SK-N-SH (cell line): ENCODE data around the gene CPT1C. TPM values are rescaled to one million over a fixed set of nuclear protein-coding genes. Genes with fewer than 3 reads are reported as not detected.

Experiments used
- CTCF ChIA-PET: fragments of 300-600, 350-600 bp; formaldehyde crosslinking; extraction: SDS; loops from one replicate; lab custom pipeline; 2021; lab: Yijun Ruan, JAX
- POLR2A ChIA-PET: fragments of 350-600 bp; sonication (Branson Sonifier 250); formaldehyde crosslinking; extraction: SDS; loops from one replicate; lab custom pipeline; 2020; ENCODE audit warnings: antibody characterized with exemption, inconsistent platforms; lab: Yijun Ruan, JAX
- DNase-seq: peaks from one replicate; pipeline ENCODE4 v3.0.0; 2012
- H2AFZ ChIP-seq: fragments of 200-600 bp; sonication (generic); 2 replicates; pipeline ENCODE4 v1.8.1; 2016; ENCODE audit warnings: antibody characterized with exemption, mild to moderate bottlenecking, low read depth
- H3F3A ChIP-seq: fragments of 200-600 bp; sonication (generic); replicated peaks from 2 replicates; pipeline ENCODE3; 2016; ENCODE audit warnings: antibody characterized with exemption, mild to moderate bottlenecking; ENCODE audit not compliant: insufficient read depth
- H3K27ac ChIP-seq, 2 experiments: fragments of 200-500 bp in 1 of 2; fragments of 200-600 bp in 1 of 2; sonication (Bioruptor generic) in 1 of 2; sonication (generic), shearing (Covaris generic) in 1 of 2; 2 replicates each; pipeline versions ENCODE4 v1.5.1 to v1.6.1; 2014 to 2016; ENCODE audit warnings: low read depth in 2 of 2, inconsistent platforms in 1 of 2, low read length in 1 of 2, mild to moderate bottlenecking in 1 of 2, mixed read lengths in 1 of 2
- H3K27me3 ChIP-seq: fragments of 200-600 bp; sonication (generic), shearing (Covaris generic); 2 replicates; pipeline ENCODE4 v1.6.1; 2016; ENCODE audit warnings: mixed run types; ENCODE audit not compliant: insufficient read depth
- H3K36me3 ChIP-seq, 2 experiments: fragments of 200-500 bp in 1 of 2; fragments of 200-600 bp in 1 of 2; sonication (Bioruptor generic) in 1 of 2; sonication (generic) in 1 of 2; replicated peaks in 1 of 2; 2 replicates each; pipeline versions ENCODE3 to v1.5.1; 2014 to 2016; ENCODE audit warnings: low read length in 1 of 2, mild to moderate bottlenecking in 1 of 2; ENCODE audit not compliant: insufficient read depth in 2 of 2, control insufficient read depth in 1 of 2
- H3K4me1 ChIP-seq, 2 experiments: fragments of 200-500 bp in 1 of 2; fragments of 200-600 bp in 1 of 2; sonication (Bioruptor generic) in 1 of 2; sonication (generic), shearing (Covaris generic) in 1 of 2; 2 replicates each; pipeline versions ENCODE4 v1.5.1 to v1.6.1; 2014 to 2016; ENCODE audit warnings: low read depth in 1 of 2, low read length in 1 of 2, mixed run types in 1 of 2; ENCODE audit not compliant: insufficient read depth in 2 of 2, control insufficient read depth in 1 of 2
- H3K4me2 ChIP-seq: fragments of 200-600 bp; sonication (generic), shearing (Covaris generic); 2 replicates; pipeline ENCODE4 v1.6.1; 2017; ENCODE audit warnings: mixed run types
- H3K4me3 ChIP-seq, 2 experiments: fragments of 200-500 bp in 1 of 2; fragments of 200-600 bp in 1 of 2; sonication (Bioruptor generic) in 1 of 2; sonication (generic), shearing (Covaris generic) in 1 of 2; 2 replicates each; pipeline versions ENCODE4 v1.5.1 to v1.8.1; 2014 to 2016; ENCODE audit warnings: low read depth in 2 of 2, inconsistent platforms in 1 of 2, low read length in 1 of 2, mild to moderate bottlenecking in 1 of 2, mixed read lengths in 1 of 2, moderate library complexity in 1 of 2
- H3K79me2 ChIP-seq: fragments of 200-600 bp; sonication (generic); 2 replicates; pipeline ENCODE4 v1.8.1; 2017; ENCODE audit warnings: mild to moderate bottlenecking; ENCODE audit not compliant: insufficient read depth
- H3K9ac ChIP-seq: fragments of 200-600 bp; sonication (generic); 2 replicates; pipeline ENCODE4 v1.6.1; 2017; ENCODE audit warnings: mixed run types
- H3K9me2 ChIP-seq: fragments of 200-600 bp; sonication (generic); 2 replicates; pipeline ENCODE4 v1.6.1; 2017; ENCODE audit warnings: mixed run types
- H3K9me3 ChIP-seq: fragments of 200-600 bp; sonication (generic); 2 replicates; pipeline ENCODE4 v1.6.1; 2017; ENCODE audit warnings: mixed run types, mild to moderate bottlenecking, moderate library complexity
- H4K20me1 ChIP-seq: fragments of 200-600 bp; sonication (generic); 2 replicates; pipeline ENCODE4 v1.6.1; 2017; ENCODE audit warnings: mild to moderate bottlenecking, mixed run types; ENCODE audit not compliant: insufficient read depth
- CHD2 ChIP-seq: fragments of 150-350 bp; IDR thresholded peaks from 2 replicates; pipeline ENCODE4 v1.6.1; 2018; ENCODE audit warnings: low read length; ENCODE audit not compliant: partially characterized antibody
- ELF1 ChIP-seq: IDR thresholded peaks from 2 replicates; pipeline ENCODE4 v1.4.0; 2012
- EP300 ChIP-seq, 2 experiments: IDR thresholded peaks; 2 replicates each; pipeline versions ENCODE4 v1.4.0 to v1.6.1; 2012; ENCODE audit warnings: borderline replicate concordance in 1 of 2, low read depth in 1 of 2, low read length in 1 of 2
- EZH2phosphoT487 ChIP-seq: fragments of 200-600 bp; sonication (generic); IDR thresholded peaks from 2 replicates; pipeline ENCODE4 v1.6.1; 2017; ENCODE audit warnings: low read depth, mixed run types, mild to moderate bottlenecking, antibody characterized with exemption, moderate library complexity, borderline replicate concordance
- FOXJ3 ChIP-seq: sonication (generic); formaldehyde crosslinking; IDR thresholded peaks from 2 replicates; pipeline ENCODE4 v1.5.1; 2020; ENCODE audit warnings: mild to moderate bottlenecking, missing genetic modification reagents
- FOXM1 ChIP-seq: IDR thresholded peaks from 2 replicates; pipeline ENCODE4 v1.4.0; 2012; ENCODE audit warnings: low read depth, mild to moderate bottlenecking
- GABPA ChIP-seq: IDR thresholded peaks from 2 replicates; pipeline ENCODE4 v1.4.0; 2012; ENCODE audit warnings: low read depth, mild to moderate bottlenecking
- GATA2 ChIP-seq: sonication (generic); formaldehyde crosslinking; IDR thresholded peaks from 2 replicates; pipeline ENCODE4 v1.5.0; 2020; ENCODE audit warnings: mild to moderate bottlenecking, missing genetic modification reagents
- MXI1 ChIP-seq: IDR thresholded peaks from 2 replicates; pipeline ENCODE4 v1.6.1; 2012; ENCODE audit warnings: mild to moderate bottlenecking, low read depth, low read length, improper control_type of control experiment
- POLR2AphosphoS5 ChIP-seq: IDR thresholded peaks from 2 replicates; pipeline ENCODE4 v1.6.1; 2012; ENCODE audit warnings: low read depth, low read length
- RAD21 ChIP-seq: IDR thresholded peaks from 2 replicates; pipeline ENCODE4 v1.6.1; 2012; ENCODE audit warnings: mild to moderate bottlenecking, low read length
- RCOR1 ChIP-seq: fragments of 150-350 bp; IDR thresholded peaks from 2 replicates; pipeline ENCODE4 v1.6.1; 2017; ENCODE audit warnings: antibody characterized with exemption, low read length
- SIN3A ChIP-seq: IDR thresholded peaks from 2 replicates; pipeline ENCODE4 v1.6.1; 2012; ENCODE audit warnings: low read depth, mild to moderate bottlenecking, low read length, moderate library complexity, borderline replicate concordance
- TAF1 ChIP-seq: IDR thresholded peaks from 2 replicates; pipeline ENCODE4 v1.6.1; 2012; ENCODE audit warnings: low read depth, mild to moderate bottlenecking, low read length, moderate library complexity, borderline replicate concordance
- TCF12 ChIP-seq: IDR thresholded peaks from 2 replicates; pipeline ENCODE4 v1.4.0; 2012
- TEAD4 ChIP-seq: IDR thresholded peaks from 2 replicates; pipeline ENCODE4 v1.4.0; 2012; ENCODE audit warnings: mild to moderate bottlenecking, borderline replicate concordance; ENCODE audit not compliant: insufficient read depth
- WGBS: methylation state at CpG from one replicate; pipeline ENCODE4 v1.1.6; 2017; ENCODE audit warnings: low lambda C conversion rate; 5-methylcytosine and 5-hydroxymethylcytosine counted together
- polyA plus RNA-seq, 3 experiments: library from polyadenylated mRNA; depleted of rRNA; stranded (reverse); fragments of >200 nt; gene quantifications; 2 replicates each; pipeline ENCODE4 v1.2.3, GENCODE V29; 2012
- TF ChIP-seq, protein P1 (sequence below): IDR thresholded peaks from 2 replicates; pipeline ENCODE4 v1.6.1; 2012; ENCODE audit warnings: mild to moderate bottlenecking, low read depth, low read length, moderate library complexity
- TF ChIP-seq, protein P2 (sequence below): IDR thresholded peaks from 2 replicates; pipeline ENCODE4 v1.4.0; 2012; ENCODE audit warnings: low read depth, borderline replicate concordance
- TF ChIP-seq, protein P3 (sequence below): fragments of 200-600 bp; sonication (generic); IDR thresholded peaks from 2 replicates; pipeline ENCODE4 v1.6.1; 2017; ENCODE audit warnings: antibody characterized with exemption, mild to moderate bottlenecking, moderate library complexity
- TF ChIP-seq, protein P4 (sequence below): IDR thresholded peaks from 2 replicates; pipeline ENCODE4; 2012
- TF ChIP-seq, protein P5 (sequence below): IDR thresholded peaks from 2 replicates; pipeline ENCODE4 v1.4.0; 2012; ENCODE audit warnings: low read depth

CPT1C gene
- polyA plus RNA-seq, 1 of the 3 experiments (the other 2 are of a cell fraction) = 139 TPM

DNA sequence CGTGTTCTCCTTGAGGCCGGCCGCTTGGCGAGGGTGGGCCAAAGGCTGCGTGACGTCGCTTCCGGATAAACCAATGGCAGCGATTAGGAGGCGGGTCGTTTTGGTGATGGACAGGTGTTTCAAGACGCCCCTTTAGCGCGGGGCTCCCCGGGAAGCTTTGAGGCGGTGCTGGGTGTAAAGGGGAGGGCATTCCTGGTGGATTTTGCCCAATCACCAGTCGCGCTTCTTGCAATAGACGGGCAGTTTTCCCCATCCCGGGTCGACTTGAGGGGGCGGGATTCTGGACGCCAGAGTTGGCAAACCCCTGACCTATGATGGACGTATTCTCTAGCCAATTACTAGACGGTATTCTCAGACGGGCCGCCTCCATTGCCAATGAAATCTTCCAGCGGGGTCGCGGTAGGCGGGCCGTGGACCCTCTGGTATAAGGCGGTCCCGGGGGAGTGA lies 14.1 kb upstream of the CPT1C start (continued):
- TF ChIP-seq, protein P1, sequence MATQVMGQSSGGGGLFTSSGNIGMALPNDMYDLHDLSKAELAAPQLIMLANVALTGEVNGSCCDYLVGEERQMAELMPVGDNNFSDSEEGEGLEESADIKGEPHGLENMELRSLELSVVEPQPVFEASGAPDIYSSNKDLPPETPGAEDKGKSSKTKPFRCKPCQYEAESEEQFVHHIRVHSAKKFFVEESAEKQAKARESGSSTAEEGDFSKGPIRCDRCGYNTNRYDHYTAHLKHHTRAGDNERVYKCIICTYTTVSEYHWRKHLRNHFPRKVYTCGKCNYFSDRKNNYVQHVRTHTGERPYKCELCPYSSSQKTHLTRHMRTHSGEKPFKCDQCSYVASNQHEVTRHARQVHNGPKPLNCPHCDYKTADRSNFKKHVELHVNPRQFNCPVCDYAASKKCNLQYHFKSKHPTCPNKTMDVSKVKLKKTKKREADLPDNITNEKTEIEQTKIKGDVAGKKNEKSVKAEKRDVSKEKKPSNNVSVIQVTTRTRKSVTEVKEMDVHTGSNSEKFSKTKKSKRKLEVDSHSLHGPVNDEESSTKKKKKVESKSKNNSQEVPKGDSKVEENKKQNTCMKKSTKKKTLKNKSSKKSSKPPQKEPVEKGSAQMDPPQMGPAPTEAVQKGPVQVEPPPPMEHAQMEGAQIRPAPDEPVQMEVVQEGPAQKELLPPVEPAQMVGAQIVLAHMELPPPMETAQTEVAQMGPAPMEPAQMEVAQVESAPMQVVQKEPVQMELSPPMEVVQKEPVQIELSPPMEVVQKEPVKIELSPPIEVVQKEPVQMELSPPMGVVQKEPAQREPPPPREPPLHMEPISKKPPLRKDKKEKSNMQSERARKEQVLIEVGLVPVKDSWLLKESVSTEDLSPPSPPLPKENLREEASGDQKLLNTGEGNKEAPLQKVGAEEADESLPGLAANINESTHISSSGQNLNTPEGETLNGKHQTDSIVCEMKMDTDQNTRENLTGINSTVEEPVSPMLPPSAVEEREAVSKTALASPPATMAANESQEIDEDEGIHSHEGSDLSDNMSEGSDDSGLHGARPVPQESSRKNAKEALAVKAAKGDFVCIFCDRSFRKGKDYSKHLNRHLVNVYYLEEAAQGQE = no peak
- TF ChIP-seq FOXM1 (no peak), TCF12 (peak; percentile 9; the same call in 1 of the 2 replicates), POLR2AphosphoS5 (no peak), FOXJ3 (CRISPR knock-in tag) (no peak), TEAD4 (no peak), GABPA (peak; percentile 63), RAD21 (no peak), CHD2 (peak; percentile 95), ELF1 (peak; percentile 45)
- TF ChIP-seq, protein P2, sequence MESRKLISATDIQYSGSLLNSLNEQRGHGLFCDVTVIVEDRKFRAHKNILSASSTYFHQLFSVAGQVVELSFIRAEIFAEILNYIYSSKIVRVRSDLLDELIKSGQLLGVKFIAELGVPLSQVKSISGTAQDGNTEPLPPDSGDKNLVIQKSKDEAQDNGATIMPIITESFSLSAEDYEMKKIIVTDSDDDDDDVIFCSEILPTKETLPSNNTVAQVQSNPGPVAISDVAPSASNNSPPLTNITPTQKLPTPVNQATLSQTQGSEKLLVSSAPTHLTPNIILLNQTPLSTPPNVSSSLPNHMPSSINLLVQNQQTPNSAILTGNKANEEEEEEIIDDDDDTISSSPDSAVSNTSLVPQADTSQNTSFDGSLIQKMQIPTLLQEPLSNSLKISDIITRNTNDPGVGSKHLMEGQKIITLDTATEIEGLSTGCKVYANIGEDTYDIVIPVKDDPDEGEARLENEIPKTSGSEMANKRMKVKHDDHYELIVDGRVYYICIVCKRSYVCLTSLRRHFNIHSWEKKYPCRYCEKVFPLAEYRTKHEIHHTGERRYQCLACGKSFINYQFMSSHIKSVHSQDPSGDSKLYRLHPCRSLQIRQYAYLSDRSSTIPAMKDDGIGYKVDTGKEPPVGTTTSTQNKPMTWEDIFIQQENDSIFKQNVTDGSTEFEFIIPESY = peak; percentile 67; the same call in 1 of the 2 replicates
- TF ChIP-seq, all 33 proteins: peak for 9

DNA sequence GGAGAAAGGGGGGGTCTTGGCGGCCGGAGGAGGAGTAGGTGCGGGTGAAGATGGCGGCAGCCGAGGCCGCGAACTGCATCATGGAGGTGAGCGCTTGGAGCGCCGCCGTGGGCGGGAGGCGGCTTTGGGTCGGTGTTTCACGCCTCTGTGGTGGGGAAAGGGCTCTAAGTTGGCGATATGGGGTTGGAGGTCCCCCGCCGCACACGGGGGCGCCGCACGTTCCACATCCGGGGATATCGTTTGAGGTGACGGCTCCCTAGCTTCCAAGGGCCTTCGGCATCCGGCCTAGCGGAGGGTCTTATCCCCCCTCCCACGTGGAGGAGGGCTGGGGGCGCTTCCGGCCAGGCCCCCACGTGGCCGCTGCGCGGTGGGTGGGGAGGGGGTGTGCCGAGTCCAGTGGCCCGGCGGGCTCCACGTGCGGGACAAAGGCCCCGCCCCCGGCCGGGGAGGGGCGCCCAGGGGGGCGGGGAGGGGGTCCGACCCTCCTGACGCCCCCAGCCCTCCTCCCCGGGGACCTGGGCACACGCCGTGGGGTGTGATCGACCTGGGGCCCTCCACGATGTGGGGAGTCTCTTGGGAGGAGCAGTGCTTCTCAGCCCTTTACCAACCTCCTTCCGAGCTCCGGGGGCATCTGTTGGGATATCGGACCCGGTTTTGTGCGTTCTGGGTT lies 13.6 kb upstream of the CPT1C start, which contains the start of gene PRMT1:
Gene PRMT1, plus strand, starts transcription at position 41 of the 670 bp plus-strand sequence. Its CDS starts 10 bp downstream, at position 51.
- Histone ChIP-seq H3K4me3 (peak within 1 kb of the TSS; percentile 90 to 98), H3K4me2 (peak within 1 kb of the TSS; percentile 97), H3K4me1 (peaks cover 20 to 25% of the 10 kb centered on the region in 2 experiments; a peak in 3 of 4 replicates), H3K79me2 (peaks cover 52% of the 10 kb centered on the region), H4K20me1 (peaks cover 44% of the 10 kb centered on the region), H3K27ac (peak within 1 kb of the TSS; percentile 89 to 95), H3K27me3 (no peaks in the 10 kb centered on the region), H3K9ac (peak within 1 kb of the TSS; percentile 97), H3K9me2 (no peaks in the 10 kb centered on the region), H3K9me3 (no peaks in the 10 kb centered on the region), H3K36me3 (peaks cover 11 to 14% of the 10 kb centered on the region in 2 experiments), H2AFZ (peak within 1 kb of the TSS; percentile 84; the same call in 1 of the 2 replicates), H3F3A (peaks cover 22% of the 10 kb centered on the region)
- 0% methylated on average over 6 of the region's 57 CpGs for WGBS
- peak; percentile 78 for DNase-seq
- POLR2A ChIA-PET = interaction anchor here (0.8 to 2.2 kb wide), 6 partner anchors 9 to 181 kb away, joined by 3 to 15 read pairs (median 8); partner anchors contain the start of genes BCL2L12, CPT1C, IRF3 and RPS11
- CTCF ChIA-PET = interaction anchor here (0.9 to 8.8 kb wide), 10 partner anchors 7 to 136 kb away, joined by 3 to 78 read pairs (median 4); partner anchors contain the start of genes ADM5, BCL2L12, CPT1C and FUZ
- TF ChIP-seq TAF1 (peak; percentile 94), GATA2 (CRISPR knock-in tag) (no peak), POLR2AphosphoS5 (peak; percentile 96), RCOR1 (no peak), MXI1 (peak; percentile 97), EP300 (IDR thresholded peaks at IDR 0.05; ENCODE audit: borderline replicate concordance in 1 of 2, low read depth in 1 of 2, low read length in 1 of 2) (no peak; a peak in 1 of 4 replicates), ELF1 (no peak; the same call in 1 of the 2 replicates), EZH2phosphoT487 (no peak), SIN3A (no peak; the same call in 1 of the 2 replicates)
- TF ChIP-seq, protein P3, sequence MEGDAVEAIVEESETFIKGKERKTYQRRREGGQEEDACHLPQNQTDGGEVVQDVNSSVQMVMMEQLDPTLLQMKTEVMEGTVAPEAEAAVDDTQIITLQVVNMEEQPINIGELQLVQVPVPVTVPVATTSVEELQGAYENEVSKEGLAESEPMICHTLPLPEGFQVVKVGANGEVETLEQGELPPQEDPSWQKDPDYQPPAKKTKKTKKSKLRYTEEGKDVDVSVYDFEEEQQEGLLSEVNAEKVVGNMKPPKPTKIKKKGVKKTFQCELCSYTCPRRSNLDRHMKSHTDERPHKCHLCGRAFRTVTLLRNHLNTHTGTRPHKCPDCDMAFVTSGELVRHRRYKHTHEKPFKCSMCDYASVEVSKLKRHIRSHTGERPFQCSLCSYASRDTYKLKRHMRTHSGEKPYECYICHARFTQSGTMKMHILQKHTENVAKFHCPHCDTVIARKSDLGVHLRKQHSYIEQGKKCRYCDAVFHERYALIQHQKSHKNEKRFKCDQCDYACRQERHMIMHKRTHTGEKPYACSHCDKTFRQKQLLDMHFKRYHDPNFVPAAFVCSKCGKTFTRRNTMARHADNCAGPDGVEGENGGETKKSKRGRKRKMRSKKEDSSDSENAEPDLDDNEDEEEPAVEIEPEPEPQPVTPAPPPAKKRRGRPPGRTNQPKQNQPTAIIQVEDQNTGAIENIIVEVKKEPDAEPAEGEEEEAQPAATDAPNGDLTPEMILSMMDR = no peak
- TF ChIP-seq, protein P4, sequence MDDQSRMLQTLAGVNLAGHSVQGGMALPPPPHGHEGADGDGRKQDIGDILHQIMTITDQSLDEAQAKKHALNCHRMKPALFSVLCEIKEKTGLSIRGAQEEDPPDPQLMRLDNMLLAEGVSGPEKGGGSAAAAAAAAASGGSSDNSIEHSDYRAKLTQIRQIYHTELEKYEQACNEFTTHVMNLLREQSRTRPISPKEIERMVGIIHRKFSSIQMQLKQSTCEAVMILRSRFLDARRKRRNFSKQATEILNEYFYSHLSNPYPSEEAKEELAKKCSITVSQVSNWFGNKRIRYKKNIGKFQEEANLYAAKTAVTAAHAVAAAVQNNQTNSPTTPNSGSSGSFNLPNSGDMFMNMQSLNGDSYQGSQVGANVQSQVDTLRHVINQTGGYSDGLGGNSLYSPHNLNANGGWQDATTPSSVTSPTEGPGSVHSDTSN = no peak
- TF ChIP-seq, protein P5, sequence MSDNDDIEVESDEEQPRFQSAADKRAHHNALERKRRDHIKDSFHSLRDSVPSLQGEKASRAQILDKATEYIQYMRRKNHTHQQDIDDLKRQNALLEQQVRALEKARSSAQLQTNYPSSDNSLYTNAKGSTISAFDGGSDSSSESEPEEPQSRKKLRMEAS = peak; percentile 94
